Measurements from ENCODE around the gene ECHS1.

The ECHS1 gene

DNA sequence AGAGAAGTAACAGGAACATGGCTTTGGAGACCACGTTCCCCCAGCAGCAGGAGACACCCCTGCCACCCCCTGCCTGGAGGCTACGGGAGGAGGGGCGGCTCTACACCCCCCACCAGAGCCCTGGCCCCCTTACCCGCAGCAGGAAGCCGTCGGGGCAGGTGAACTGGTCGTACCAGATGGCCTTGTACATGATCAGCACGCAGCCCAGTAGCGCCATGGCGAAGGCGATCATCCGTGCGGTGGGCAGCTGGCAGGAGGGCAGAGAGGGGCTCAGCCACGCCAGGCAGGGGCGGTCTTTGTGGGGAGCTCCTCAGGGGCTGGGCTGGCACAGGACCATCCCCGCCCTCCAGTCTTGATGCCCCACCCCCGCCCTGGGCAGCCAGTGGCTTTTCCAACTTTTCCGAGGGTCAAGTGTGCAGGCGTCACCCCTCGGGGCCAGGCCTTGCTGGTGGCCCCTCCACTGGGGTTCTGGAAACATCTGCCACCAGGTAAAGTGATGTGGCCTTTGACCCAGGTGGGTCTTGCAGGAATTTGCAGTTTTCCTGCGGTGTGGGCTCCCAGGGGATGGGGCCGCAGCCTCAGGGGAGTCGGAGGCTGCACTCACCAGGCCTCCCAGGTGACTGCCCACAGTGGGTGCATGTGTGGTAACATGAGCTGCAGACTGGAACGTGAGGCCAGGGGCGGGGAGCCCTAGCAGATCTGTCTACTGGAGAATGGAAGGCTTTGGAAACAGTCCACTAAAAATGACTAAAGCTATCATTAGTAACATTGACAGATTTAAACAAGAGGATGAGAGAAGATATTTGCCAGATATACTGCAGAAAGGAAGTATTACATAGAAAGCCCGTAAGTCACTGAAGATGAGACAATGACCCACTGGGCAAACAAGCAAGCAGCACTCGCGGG, 46.2 kb downstream of the ECHS1 start (continued):
- TF ChIP-seq, protein P1, sequence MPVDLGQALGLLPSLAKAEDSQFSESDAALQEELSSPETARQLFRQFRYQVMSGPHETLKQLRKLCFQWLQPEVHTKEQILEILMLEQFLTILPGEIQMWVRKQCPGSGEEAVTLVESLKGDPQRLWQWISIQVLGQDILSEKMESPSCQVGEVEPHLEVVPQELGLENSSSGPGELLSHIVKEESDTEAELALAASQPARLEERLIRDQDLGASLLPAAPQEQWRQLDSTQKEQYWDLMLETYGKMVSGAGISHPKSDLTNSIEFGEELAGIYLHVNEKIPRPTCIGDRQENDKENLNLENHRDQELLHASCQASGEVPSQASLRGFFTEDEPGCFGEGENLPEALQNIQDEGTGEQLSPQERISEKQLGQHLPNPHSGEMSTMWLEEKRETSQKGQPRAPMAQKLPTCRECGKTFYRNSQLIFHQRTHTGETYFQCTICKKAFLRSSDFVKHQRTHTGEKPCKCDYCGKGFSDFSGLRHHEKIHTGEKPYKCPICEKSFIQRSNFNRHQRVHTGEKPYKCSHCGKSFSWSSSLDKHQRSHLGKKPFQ (tag by site-specific recombination; IDR thresholded peaks at IDR 0.05) = no peak
- TF ChIP-seq, protein P2, sequence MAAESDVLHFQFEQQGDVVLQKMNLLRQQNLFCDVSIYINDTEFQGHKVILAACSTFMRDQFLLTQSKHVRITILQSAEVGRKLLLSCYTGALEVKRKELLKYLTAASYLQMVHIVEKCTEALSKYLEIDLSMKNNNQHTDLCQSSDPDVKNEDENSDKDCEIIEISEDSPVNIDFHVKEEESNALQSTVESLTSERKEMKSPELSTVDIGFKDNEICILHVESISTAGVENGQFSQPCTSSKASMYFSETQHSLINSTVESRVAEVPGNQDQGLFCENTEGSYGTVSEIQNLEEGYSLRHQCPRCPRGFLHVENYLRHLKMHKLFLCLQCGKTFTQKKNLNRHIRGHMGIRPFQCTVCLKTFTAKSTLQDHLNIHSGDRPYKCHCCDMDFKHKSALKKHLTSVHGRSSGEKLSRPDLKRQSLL (tag by site-specific recombination; IDR thresholded peaks at IDR 0.05) = no peak
- TF ChIP-seq KLF16 (tag by site-specific recombination; IDR thresholded peaks at IDR 0.05) = no peak
- TF ChIP-seq, protein P3, sequence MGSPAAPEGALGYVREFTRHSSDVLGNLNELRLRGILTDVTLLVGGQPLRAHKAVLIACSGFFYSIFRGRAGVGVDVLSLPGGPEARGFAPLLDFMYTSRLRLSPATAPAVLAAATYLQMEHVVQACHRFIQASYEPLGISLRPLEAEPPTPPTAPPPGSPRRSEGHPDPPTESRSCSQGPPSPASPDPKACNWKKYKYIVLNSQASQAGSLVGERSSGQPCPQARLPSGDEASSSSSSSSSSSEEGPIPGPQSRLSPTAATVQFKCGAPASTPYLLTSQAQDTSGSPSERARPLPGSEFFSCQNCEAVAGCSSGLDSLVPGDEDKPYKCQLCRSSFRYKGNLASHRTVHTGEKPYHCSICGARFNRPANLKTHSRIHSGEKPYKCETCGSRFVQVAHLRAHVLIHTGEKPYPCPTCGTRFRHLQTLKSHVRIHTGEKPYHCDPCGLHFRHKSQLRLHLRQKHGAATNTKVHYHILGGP (tag by site-specific recombination; IDR thresholded peaks at IDR 0.05) = no peak
- 0 out of 2 replicates have a peak, but pooled peaks have one; percentile 35 for TF ChIP-seq ZEB2 (tag by site-specific recombination; IDR thresholded peaks at IDR 0.05)
- no peak for TF ChIP-seq ZSCAN16 (tag by site-specific recombination; IDR thresholded peaks at IDR 0.05)
- TF ChIP-seq ZNF843 (tag by site-specific recombination; IDR thresholded peaks at IDR 0.05) = no peak
- TF ChIP-seq, protein P4, sequence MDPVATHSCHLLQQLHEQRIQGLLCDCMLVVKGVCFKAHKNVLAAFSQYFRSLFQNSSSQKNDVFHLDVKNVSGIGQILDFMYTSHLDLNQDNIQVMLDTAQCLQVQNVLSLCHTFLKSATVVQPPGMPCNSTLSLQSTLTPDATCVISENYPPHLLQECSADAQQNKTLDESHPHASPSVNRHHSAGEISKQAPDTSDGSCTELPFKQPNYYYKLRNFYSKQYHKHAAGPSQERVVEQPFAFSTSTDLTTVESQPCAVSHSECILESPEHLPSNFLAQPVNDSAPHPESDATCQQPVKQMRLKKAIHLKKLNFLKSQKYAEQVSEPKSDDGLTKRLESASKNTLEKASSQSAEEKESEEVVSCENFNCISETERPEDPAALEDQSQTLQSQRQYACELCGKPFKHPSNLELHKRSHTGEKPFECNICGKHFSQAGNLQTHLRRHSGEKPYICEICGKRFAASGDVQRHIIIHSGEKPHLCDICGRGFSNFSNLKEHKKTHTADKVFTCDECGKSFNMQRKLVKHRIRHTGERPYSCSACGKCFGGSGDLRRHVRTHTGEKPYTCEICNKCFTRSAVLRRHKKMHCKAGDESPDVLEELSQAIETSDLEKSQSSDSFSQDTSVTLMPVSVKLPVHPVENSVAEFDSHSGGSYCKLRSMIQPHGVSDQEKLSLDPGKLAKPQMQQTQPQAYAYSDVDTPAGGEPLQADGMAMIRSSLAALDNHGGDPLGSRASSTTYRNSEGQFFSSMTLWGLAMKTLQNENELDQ (tag by site-specific recombination; IDR thresholded peaks at IDR 0.05; ENCODE audit: low read depth) = no peak
- TF ChIP-seq SALL2 (tag by site-specific recombination; IDR thresholded peaks at IDR 0.05; ENCODE audit: borderline replicate concordance) = no peak
- no peak; the same call in 1 of the 2 replicates for TF ChIP-seq OSR2 (tag by site-specific recombination; IDR thresholded peaks at IDR 0.05)
- TF ChIP-seq ZIC2 (tag by site-specific recombination; IDR thresholded peaks at IDR 0.05) = no peak; the same call in none of the 2 replicates
- no peak for TF ChIP-seq ZNF561 (tag by site-specific recombination; IDR thresholded peaks at IDR 0.05; ENCODE audit: borderline replicate concordance)
- TF ChIP-seq ZSCAN30 (tag by site-specific recombination; IDR thresholded peaks at IDR 0.05) = no peak
- TF ChIP-seq, protein P5, sequence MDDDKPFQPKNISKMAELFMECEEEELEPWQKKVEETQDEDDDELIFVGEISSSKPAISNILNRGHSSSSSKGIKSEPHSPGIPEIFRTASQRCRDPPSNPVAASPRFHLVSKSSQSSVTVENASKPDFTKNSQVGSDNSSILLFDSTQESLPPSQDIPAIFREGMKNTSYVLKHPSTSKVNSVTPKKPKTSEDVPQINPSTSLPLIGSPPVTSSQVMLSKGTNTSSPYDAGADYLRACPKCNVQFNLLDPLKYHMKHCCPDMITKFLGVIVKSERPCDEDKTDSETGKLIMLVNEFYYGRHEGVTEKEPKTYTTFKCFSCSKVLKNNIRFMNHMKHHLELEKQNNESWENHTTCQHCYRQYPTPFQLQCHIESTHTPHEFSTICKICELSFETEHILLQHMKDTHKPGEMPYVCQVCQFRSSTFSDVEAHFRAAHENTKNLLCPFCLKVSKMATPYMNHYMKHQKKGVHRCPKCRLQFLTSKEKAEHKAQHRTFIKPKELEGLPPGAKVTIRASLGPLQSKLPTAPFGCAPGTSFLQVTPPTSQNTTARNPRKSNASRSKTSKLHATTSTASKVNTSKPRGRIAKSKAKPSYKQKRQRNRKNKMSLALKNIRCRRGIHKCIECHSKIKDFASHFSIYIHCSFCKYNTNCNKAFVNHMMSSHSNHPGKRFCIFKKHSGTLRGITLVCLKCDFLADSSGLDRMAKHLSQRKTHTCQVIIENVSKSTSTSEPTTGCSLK (tag by site-specific recombination; IDR thresholded peaks at IDR 0.05) = no peak
- no peak for TF ChIP-seq ZNF76 (tag by site-specific recombination; IDR thresholded peaks at IDR 0.05; ENCODE audit: borderline replicate concordance, low read depth)
- TF ChIP-seq ZNF658 (tag by site-specific recombination; IDR thresholded peaks at IDR 0.05) = no peak
- no peak for TF ChIP-seq BCL11A (tag by site-specific recombination; IDR thresholded peaks at IDR 0.05; ENCODE audit: low read depth)
- no peak for TF ChIP-seq ZNF366 (tag by site-specific recombination; conservative IDR thresholded peaks at IDR 0.05)
- TF ChIP-seq ZBTB7A (tag by site-specific recombination; IDR thresholded peaks at IDR 0.05; ENCODE audit: low read depth) = no peak
- no peak for TF ChIP-seq ZFP37 (tag by site-specific recombination; IDR thresholded peaks at IDR 0.05)
- TF ChIP-seq, protein P6, sequence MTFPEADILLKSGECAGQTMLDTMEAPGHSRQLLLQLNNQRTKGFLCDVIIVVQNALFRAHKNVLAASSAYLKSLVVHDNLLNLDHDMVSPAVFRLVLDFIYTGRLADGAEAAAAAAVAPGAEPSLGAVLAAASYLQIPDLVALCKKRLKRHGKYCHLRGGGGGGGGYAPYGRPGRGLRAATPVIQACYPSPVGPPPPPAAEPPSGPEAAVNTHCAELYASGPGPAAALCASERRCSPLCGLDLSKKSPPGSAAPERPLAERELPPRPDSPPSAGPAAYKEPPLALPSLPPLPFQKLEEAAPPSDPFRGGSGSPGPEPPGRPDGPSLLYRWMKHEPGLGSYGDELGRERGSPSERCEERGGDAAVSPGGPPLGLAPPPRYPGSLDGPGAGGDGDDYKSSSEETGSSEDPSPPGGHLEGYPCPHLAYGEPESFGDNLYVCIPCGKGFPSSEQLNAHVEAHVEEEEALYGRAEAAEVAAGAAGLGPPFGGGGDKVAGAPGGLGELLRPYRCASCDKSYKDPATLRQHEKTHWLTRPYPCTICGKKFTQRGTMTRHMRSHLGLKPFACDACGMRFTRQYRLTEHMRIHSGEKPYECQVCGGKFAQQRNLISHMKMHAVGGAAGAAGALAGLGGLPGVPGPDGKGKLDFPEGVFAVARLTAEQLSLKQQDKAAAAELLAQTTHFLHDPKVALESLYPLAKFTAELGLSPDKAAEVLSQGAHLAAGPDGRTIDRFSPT (tag by site-specific recombination; IDR thresholded peaks at IDR 0.05) = peak; percentile 28; the same call in 1 of the 2 replicates
- TF ChIP-seq ZNF248 (tag by site-specific recombination; IDR thresholded peaks at IDR 0.05) = no peak
- no peak for TF ChIP-seq ZNF549 (tag by site-specific recombination; IDR thresholded peaks at IDR 0.05)
- TF ChIP-seq, protein P7, sequence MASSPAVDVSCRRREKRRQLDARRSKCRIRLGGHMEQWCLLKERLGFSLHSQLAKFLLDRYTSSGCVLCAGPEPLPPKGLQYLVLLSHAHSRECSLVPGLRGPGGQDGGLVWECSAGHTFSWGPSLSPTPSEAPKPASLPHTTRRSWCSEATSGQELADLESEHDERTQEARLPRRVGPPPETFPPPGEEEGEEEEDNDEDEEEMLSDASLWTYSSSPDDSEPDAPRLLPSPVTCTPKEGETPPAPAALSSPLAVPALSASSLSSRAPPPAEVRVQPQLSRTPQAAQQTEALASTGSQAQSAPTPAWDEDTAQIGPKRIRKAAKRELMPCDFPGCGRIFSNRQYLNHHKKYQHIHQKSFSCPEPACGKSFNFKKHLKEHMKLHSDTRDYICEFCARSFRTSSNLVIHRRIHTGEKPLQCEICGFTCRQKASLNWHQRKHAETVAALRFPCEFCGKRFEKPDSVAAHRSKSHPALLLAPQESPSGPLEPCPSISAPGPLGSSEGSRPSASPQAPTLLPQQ (tag by site-specific recombination; IDR thresholded peaks at IDR 0.05) = no peak
